Measurements from ENCODE around the gene BTN1A1.
A peak's percentile ranks its signal among the peaks of the same experiment; 100 is the strongest.
"Not testable (repeated sequence)": the region's sequence is repeated elsewhere in the genome, so short reads cannot be mapped to it uniquely, and the experiment has no call there.

Gene BTN1A1

GRCh38 chr6:26537846-26538571 lies 37.9 kb downstream of the BTN1A1 start, which contains the start of gene HMGN4:
Gene HMGN4 (plus strand): TSS chr6:26538366. CDS start chr6:26545207, 6,841 bp downstream.
- peak; percentile 80 to 84 for DNase-seq

- DNase-seq, result no peak
Measured at GRCh38 chr6:26538572-26538902, 38.4 kb downstream of the BTN1A1 start.

- no peak for DNase-seq
Measured at GRCh38 chr6:26539071-26539615, 39.0 kb downstream of the BTN1A1 start.

DNA sequence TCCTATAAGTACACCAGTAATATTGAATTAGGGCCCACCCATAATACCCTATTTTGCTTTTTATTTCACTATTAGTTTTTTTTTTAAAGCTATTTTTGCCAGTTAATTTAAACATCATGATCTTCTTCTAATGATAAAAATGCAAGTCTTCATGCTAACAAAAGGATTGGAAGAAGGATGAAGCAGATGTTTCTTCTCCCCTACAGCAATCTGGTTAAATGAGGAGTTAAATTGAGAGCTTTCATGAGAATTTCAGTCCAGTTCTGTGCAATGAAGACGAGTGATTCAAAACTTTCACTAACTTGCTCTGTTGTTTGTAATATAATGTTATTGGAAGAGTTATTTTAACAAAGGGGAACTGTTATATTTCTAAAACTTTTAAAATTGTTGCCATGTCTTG lies 41.5 kb downstream of the BTN1A1 start:
- no peak for DNase-seq

- no peak for DNase-seq
Measured at GRCh38 chr6:26543953-26544352, 43.9 kb downstream of the BTN1A1 start.

DNA sequence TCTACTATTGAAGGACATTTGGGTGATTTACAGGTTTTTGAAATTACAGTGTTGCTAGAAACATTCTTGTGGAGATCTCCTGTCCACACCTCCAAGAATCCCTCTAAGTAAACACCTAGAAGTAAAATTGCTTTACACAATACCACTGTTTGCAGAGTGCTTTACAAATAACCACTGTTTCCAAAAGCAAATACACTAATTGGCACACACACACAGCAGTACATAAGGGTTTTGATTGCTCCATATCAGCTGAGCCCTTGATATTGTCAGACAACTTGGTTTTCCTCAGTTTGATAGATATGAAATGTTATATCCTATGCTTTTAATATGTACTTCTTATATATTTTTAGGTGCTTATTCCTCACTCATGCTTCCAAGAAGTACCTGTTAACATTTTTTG lies 44.4 kb downstream of the BTN1A1 start:
- DNase-seq, result no peak

GRCh38 chr6:26545627-26546026 lies 45.5 kb downstream of the BTN1A1 start:
- no peak for DNase-seq

DNA sequence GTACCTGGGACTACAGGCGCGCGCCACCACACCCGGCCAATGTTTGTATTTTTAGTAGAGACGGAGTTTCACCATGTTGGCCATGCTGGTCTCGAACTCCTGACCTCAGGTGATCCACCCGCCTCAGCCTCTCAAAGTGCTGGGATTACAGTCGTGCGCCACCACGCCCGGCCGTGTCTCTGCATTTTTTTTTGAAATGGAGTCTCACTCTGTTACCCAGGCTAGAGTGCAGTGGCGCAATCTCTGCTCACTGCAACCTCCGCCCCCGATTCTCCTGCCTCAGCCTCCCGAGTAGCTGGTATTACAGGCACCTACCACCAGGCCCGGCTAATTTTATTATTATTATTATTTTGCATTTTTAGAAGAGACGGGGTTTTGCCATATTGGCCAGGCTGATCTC lies 47.3 kb downstream of the BTN1A1 start:
- not testable (repeated sequence) for DNase-seq

GRCh38 chr6:26550250-26550993 lies 50.3 kb downstream of the BTN1A1 start:
- peak; percentile 70 to 75 for DNase-seq

GRCh38 chr6:26552205-26552604 lies 52.1 kb downstream of the BTN1A1 start:
- no peak for DNase-seq

DNA sequence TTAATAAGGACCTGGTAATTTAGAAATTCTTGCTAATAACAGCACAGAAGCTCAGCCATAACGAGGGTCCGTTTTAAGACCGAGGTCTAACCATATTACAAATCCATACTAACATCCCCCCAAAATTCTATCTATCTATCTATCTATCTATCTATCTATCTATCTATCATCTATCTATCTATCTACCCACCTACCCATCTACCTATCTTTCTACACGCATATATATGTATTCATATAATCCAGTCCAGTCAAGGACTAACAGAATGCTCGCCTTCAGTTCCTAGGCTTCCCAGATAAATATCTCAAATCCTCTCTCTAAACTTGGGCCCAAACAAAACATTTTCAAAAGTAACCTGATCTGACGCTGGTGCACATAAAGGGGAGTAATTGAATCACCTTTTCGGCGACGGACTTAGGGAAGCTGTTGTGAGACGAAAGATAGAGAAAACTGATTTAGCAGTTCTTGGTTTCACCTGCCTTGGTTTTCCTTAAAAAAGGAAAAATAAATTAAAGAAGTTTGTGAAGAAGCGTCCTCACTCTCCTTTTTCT lies 52.6 kb downstream of the BTN1A1 start:
- DNase-seq, result no peak

DNA sequence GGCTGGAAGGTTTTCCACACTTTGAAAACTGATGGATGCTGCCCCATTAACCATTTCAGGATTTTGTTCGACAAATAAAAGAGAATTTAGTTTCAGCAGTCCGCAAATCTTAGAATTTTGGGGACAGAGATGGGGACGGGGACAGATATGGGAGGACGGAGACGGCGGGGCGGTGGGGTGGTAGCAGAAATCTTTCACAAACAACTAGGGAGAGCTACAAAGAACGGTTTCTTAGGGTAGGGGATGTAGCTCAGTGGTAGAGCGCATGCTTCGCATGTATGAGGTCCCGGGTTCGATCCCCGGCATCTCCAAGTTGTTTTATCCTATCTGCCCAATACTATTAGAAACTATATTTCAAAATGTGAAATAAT lies 53.1 kb downstream of the BTN1A1 start:
- peak; percentile 79 to 83 for DNase-seq

GRCh38 chr6:26553635-26554446 lies 53.7 kb downstream of the BTN1A1 start:
- DNase-seq, result peak; percentile 82 to 88

- no peak for DNase-seq
Measured at GRCh38 chr6:26554447-26554696, 54.3 kb downstream of the BTN1A1 start.

DNA sequence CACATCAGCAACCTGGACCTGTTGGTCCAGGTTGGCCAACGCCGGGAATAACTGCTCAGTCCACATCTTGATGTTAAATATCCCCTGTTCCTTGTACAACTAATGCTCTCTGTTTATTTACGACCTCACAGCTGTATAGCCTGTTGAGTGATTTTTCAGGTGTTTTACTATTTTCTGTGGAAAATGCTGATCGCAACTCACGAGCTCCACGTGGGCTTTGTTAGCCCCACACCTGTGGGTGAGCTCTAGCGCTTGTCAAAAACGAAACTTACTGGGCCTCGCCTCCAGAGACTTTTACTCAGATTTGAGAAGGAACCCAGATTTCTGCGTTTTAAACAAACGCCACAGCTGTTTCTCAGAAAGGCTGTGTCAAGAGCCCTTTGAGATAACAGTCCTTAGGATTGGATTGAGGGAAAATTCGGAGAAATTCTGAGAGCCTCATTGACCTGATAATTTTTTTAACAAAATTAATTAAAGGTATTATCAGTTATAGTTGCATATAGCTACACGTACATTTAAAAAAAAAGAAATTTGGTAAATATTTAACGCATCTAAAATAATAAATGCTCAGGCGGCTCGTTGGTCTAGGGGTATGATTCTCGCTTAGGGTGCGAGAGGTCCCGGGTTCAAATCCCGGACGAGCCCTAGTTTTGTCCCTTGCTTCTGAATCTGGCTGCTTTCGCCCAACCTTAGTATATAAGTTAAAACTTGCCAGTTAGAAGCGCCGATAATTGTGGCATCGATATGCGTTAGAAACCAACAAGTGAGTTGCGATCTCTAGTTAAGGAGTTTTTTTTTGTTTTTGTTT lies 54.8 kb downstream of the BTN1A1 start:
- DNase-seq, result peak; percentile 77 to 81

DNA sequence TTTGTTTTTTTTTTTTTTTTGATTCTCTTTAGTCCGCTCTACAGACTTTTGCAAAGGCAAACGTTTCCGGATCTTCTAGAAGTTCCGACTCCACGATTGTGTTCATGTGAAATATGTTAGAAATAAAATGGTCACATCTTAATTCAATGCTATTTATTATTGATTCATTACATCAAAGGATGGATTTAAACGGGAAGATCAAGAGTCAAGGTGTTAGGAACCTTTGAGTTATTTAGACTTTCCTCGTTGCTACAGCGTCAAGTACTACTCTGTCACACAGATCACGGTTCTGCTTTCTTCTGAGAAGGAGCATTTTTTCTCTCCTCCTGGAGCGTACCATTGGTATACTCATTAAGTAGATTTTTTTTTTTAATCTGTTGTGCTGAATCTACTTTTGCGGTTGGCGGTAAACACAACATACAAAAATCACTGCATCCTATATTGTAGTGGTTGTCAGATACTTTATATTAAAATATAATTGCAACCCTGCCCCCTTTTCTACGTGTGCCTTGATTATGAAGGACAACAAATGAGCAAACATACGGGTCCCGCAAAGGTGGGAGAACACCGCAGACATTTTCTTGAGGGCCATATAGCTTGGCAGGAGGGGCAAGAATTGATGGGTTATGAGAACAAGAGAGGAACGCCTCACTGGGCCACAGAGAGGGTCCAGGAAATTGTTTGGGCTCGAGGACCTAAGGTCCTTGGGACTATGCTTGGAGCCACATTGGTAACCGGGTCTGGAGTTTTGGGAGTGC lies 55.6 kb downstream of the BTN1A1 start:
- no peak for DNase-seq

- peak; percentile 55 to 72 for DNase-seq
Measured at GRCh38 chr6:26556263-26557070, 56.4 kb downstream of the BTN1A1 start.
